ENCODE results near the gene SACM1L. TPM values are rescaled to one million over a fixed set of nuclear protein-coding genes. Genes with fewer than 3 reads are reported as not detected.

Gene SACM1L
- total and polyA plus RNA-seq, 2 of the 4 experiments (the other 2 are of a cell fraction) = 19.0 to 40.9 TPM

DNA sequence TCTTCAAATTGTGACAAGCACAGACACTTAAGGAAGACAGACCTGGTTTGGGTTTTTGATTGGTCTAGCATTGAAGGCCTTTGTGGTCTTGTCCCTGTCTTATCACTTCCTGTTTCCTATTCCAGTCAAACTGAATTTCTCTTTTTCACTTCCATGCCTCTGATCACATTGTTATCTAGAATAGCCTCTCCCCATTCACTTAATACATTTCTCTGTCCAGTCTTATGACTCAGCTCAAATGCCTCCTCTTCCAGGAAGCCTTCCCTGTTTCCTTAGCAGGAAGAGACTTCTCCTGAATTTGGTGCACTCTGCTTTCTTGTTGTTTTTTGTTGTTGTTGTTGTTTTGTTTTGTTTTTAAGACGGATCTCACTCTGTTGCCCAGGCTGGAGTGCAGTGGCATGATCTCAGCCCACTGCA, 49.1 kb upstream of the SACM1L start:
- peak overlapping the region; percentile 26; the same call in 1 of the 2 replicates for H3K18ac ChIP-seq (ENCODE audit: low read depth, low read length)
- CTCF ChIA-PET = no interaction called here
- no peak overlapping the region for H3K14ac ChIP-seq (replicated peaks; ENCODE audit: low read depth, low read length)
- H2BK20ac ChIP-seq (ENCODE audit: low read depth, low read length) = no peak overlapping the region
- no peak overlapping the region for H2BK5ac ChIP-seq (ENCODE audit: low read depth, low read length, poor library complexity, severe bottlenecking)
- POLR2A ChIA-PET (ENCODE audit: unreplicated experiment) = no interaction called here
- no peak for ATAC-seq (ENCODE audit: low read depth)
- H3K27me3 ChIP-seq (ENCODE audit: control insufficient read depth, insufficient read depth, low read length) = no peaks in the 10 kb centered on the region
- H3K79me1 ChIP-seq (ENCODE audit: low read depth in 1 of 2, low read length in 2 of 2) = peaks cover 40 to 89% of the 10 kb centered on the region in 2 experiments
- WGBS, 2 experiments (ENCODE audit: extremely low coverage in 2 of 2, insufficient read length in 1 of 2) = no CpG with 5 or more reads among the region's 1 CpG
- no peak overlapping the region for H2AFZ ChIP-seq (replicated peaks; ENCODE audit: low read length, poor library complexity)
- no peak overlapping the region for H4K91ac ChIP-seq (ENCODE audit: insufficient read depth, low read depth, low read length)
- no peak overlapping the region for H4K5ac ChIP-seq (ENCODE audit: low read depth, low read length)
- TF ChIP-seq NFE2L2 (IDR thresholded peaks at IDR 0.05; ENCODE audit: low read depth, low read length) = no peak
- TF ChIP-seq MAZ (IDR thresholded peaks at IDR 0.05; ENCODE audit: borderline replicate concordance, low read depth, low read length) = no peak
- TF ChIP-seq FOS (IDR thresholded peaks at IDR 0.05; ENCODE audit: low read depth, low read length) = no peak
- TF ChIP-seq, protein P1, sequence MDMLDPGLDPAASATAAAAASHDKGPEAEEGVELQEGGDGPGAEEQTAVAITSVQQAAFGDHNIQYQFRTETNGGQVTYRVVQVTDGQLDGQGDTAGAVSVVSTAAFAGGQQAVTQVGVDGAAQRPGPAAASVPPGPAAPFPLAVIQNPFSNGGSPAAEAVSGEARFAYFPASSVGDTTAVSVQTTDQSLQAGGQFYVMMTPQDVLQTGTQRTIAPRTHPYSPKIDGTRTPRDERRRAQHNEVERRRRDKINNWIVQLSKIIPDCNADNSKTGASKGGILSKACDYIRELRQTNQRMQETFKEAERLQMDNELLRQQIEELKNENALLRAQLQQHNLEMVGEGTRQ (IDR thresholded peaks at IDR 0.05; ENCODE audit: low read depth, low read length) = no peak
- TF ChIP-seq BHLHE40 (IDR thresholded peaks at IDR 0.05; ENCODE audit: low read depth, low read length) = no peak
- DNase-seq = no peak
- H4K8ac ChIP-seq (ENCODE audit: low read depth in 2 of 2, low read length in 2 of 2) = no peak overlapping the region; a peak in 1 of 4 replicates
- dilution Hi-C loops (cut with HindIII; ENCODE audit: low sequenced_read_pairs, unreplicated experiment) (no loop called here), in situ Hi-C loops (cut with MboI; ENCODE audit: low sequenced_read_pairs) (no loop called here), intact Hi-C loops (cut with micrococcal nuclease) (no loop called here)
- H2BK120ac ChIP-seq (ENCODE audit: low read depth, low read length) = no peak overlapping the region
- H3K56ac ChIP-seq (ENCODE audit: extremely low read depth, insufficient read depth, low read length) = no peak overlapping the region
- H3K4ac ChIP-seq (ENCODE audit: low read depth, low read length) = peak overlapping the region; percentile 4; the same call in 1 of the 2 replicates
- peaks cover 18% of the 10 kb centered on the region for H3K36me3 ChIP-seq (ENCODE audit: control insufficient read depth, insufficient read depth, low read length)
- H3K4me3 ChIP-seq (ENCODE audit: insufficient read depth, low read depth, low read length) = no peak overlapping the region
- BruUV-seq (replicated peaks) = no TSS peak
- H3K27ac ChIP-seq (ENCODE audit: insufficient read depth, low read length) = no peak overlapping the region
- H4K20me1 ChIP-seq (ENCODE audit: insufficient read depth, low read length) = peaks cover 41% of the 10 kb centered on the region
- no peak overlapping the region for H3K4me2 ChIP-seq (ENCODE audit: low read depth, low read length)
- H3K9me1 ChIP-seq (ENCODE audit: insufficient read depth, low read length) = peaks cover 33% of the 10 kb centered on the region
- H2AK5ac ChIP-seq (ENCODE audit: low read depth, low read length) = no peak overlapping the region
- no peak overlapping the region for H2BK15ac ChIP-seq (ENCODE audit: low read depth, low read length)
- H3K9me3 ChIP-seq (ENCODE audit: control insufficient read depth, insufficient read depth, low read length) = no peaks in the 10 kb centered on the region
- peaks cover 48% of the 10 kb centered on the region for H3K4me1 ChIP-seq (ENCODE audit: control insufficient read depth, insufficient read depth, low read length)
- no peak overlapping the region for H2AK9ac ChIP-seq (replicated peaks; ENCODE audit: low read depth, low read length, poor library complexity)
- H3K23ac ChIP-seq (ENCODE audit: low read depth, low read length) = 0 out of 2 replicates have a peak overlapping the region, but pooled peaks have one; percentile 2
- no peak overlapping the region for H3K9ac ChIP-seq (ENCODE audit: low read depth, low read length)

Measured in IMR-90 (cell line).